Neural progenitor cell (in vitro differentiated cells): Measurements from ENCODE around the gene C2orf76. TPM values are rescaled to one million over a fixed set of nuclear protein-coding genes. Genes with fewer than 3 reads are reported as not detected.

Source experiments
- DNase-seq: peaks from one replicate; pipeline ENCODE4 v3.0.0-alpha.2; 2016; ENCODE audit warnings: low spot score
- H2AFZ ChIP-seq: fragments of 200-600 bp; sonication (generic); replicated peaks from 2 replicates; pipeline ENCODE4 v1.6.1; 2016; ENCODE audit warnings: antibody characterized with exemption
- H3F3A ChIP-seq: fragments of 200-600 bp; sonication (generic); 2 replicates; pipeline ENCODE4 v1.6.1; 2016; ENCODE audit warnings: antibody characterized with exemption, low read depth
- H3K27ac ChIP-seq: fragments of 200-600 bp; sonication (generic); 2 replicates; pipeline ENCODE4 v1.5.1; 2016; ENCODE audit warnings: mild to moderate bottlenecking
- H3K27me3 ChIP-seq: fragments of 200-600 bp; sonication (generic); 2 replicates; pipeline ENCODE4 v1.6.1; 2016; ENCODE audit warnings: mild to moderate bottlenecking, moderate library complexity
- H3K36me3 ChIP-seq: fragments of 200-600 bp; sonication (generic); 2 replicates; pipeline ENCODE4 v1.5.1; 2016
- H3K4me1 ChIP-seq: fragments of 200-600 bp; sonication (generic); 2 replicates; pipeline ENCODE4 v1.6.1; 2016; ENCODE audit warnings: mixed run types
- H3K4me2 ChIP-seq: fragments of 200-600 bp; sonication (generic); 2 replicates; pipeline ENCODE4 v1.6.1; 2016
- H3K4me3 ChIP-seq: fragments of 200-600 bp; sonication (generic); 2 replicates; pipeline ENCODE4 v1.5.1; 2016
- H3K79me2 ChIP-seq: fragments of 200-600 bp; sonication (generic); 2 replicates; pipeline ENCODE4 v1.6.1; 2016; ENCODE audit warnings: low read depth
- H3K9ac ChIP-seq: fragments of 200-600 bp; sonication (generic); 2 replicates; pipeline ENCODE4 v1.6.1; 2016
- H3K9me3 ChIP-seq: fragments of 200-600 bp; sonication (generic); 2 replicates; pipeline ENCODE4 v1.5.1; 2016; ENCODE audit warnings: low read depth
- H4K20me1 ChIP-seq: fragments of 200-600 bp; sonication (generic); 2 replicates; pipeline ENCODE4 v1.6.1; 2016; ENCODE audit warnings: low read depth
- H3K27ac Mint-ChIP-seq: 3 replicates; pipeline ENCODE4 v1.8.0; 2021; ENCODE audit warnings: mixed read lengths
- H3K27me3 Mint-ChIP-seq: 2 replicates; pipeline ENCODE4 v1.8.0; 2022; ENCODE audit warnings: low read depth, mild to moderate bottlenecking, inconsistent platforms, moderate library complexity, mixed read lengths; ENCODE audit not compliant: insufficient read depth
- H3K36me3 Mint-ChIP-seq: 3 replicates; pipeline ENCODE4 v1.8.0; 2021; ENCODE audit warnings: mixed read lengths
- H3K4me1 Mint-ChIP-seq: 3 replicates; pipeline ENCODE4 v1.8.0; 2021; ENCODE audit warnings: mixed read lengths
- H3K4me3 Mint-ChIP-seq: 3 replicates; pipeline ENCODE4 v1.8.0; 2021; ENCODE audit warnings: mild to moderate bottlenecking, moderate library complexity, mixed read lengths
- H3K9me3 Mint-ChIP-seq: 3 replicates; pipeline ENCODE4 v1.8.0; 2020; ENCODE audit warnings: mixed read lengths
- EZH2 ChIP-seq: fragments of 200-600 bp; sonication (generic); IDR thresholded peaks from 2 replicates; pipeline ENCODE4 v1.6.1; 2017; ENCODE audit warnings: antibody characterized with exemption, mild to moderate bottlenecking, moderate library complexity
- EZH2phosphoT487 ChIP-seq: fragments of 200-600 bp; sonication (generic); IDR thresholded peaks from 2 replicates; pipeline ENCODE4 v1.6.1; 2017; ENCODE audit warnings: antibody characterized with exemption
- total RNA-seq: library from RNA; depleted of rRNA; stranded (reverse); fragments of >200 nt; gene quantifications from 2 replicates; pipeline ENCODE4 v1.2.3, GENCODE V29; 2015; ENCODE audit warnings: low replicate concordance
- TF ChIP-seq, protein P1 (sequence below): fragments of 200-600 bp; sonication (generic); IDR thresholded peaks from 2 replicates; pipeline ENCODE4 v1.5.1; 2017; ENCODE audit warnings: antibody characterized with exemption, mild to moderate bottlenecking

The C2orf76 gene
- total RNA-seq, 1 donor from 2014 or later: 16.8 TPM

GRCh38 chr2:119332953-119333352, 33.7 kb downstream of the C2orf76 start:
- no peaks in the 10 kb centered on the region for H3K4me1 Mint-ChIP-seq

DNA sequence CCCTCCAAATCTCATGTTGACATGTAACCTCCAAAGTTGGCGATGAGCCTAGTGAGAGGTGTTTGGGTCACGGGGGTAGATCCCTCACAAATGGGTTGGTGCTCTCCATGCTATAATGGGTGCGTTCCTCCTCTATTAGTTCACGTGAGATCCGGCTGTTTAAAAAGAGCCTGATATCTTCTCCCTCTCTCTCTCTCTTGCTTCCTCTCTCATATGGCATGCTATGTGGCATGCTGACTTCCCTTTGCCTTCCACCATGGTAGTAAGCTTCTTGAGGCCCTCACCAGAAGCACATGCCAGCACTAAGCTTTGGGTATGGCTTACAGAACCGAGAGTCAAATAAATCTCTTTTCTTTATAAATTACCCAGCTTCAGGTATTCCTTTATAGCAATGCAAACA, 39.2 kb downstream of the C2orf76 start:
- Mint-ChIP-seq H3K4me1 (no peaks in the 10 kb centered on the region), H3K9me3 (no peaks in the 10 kb centered on the region), H3K36me3 (no peaks in the 10 kb centered on the region), H3K27me3 (peaks cover 3% of the 10 kb centered on the region), H3K27ac (no peak overlapping the region), H3K4me3 (no peak overlapping the region)
- H3K9ac ChIP-seq: no peak overlapping the region
- no peak overlapping the region for H2AFZ ChIP-seq
- no peaks in the 10 kb centered on the region for H3K9me3 ChIP-seq
- TF ChIP-seq EZH2phosphoT487 (no peak), EZH2 (no peak)
- TF ChIP-seq, protein P1, sequence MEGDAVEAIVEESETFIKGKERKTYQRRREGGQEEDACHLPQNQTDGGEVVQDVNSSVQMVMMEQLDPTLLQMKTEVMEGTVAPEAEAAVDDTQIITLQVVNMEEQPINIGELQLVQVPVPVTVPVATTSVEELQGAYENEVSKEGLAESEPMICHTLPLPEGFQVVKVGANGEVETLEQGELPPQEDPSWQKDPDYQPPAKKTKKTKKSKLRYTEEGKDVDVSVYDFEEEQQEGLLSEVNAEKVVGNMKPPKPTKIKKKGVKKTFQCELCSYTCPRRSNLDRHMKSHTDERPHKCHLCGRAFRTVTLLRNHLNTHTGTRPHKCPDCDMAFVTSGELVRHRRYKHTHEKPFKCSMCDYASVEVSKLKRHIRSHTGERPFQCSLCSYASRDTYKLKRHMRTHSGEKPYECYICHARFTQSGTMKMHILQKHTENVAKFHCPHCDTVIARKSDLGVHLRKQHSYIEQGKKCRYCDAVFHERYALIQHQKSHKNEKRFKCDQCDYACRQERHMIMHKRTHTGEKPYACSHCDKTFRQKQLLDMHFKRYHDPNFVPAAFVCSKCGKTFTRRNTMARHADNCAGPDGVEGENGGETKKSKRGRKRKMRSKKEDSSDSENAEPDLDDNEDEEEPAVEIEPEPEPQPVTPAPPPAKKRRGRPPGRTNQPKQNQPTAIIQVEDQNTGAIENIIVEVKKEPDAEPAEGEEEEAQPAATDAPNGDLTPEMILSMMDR: no peak
- no peaks in the 10 kb centered on the region for H3K27me3 ChIP-seq
- DNase-seq: no peak
- no peaks in the 10 kb centered on the region for H4K20me1 ChIP-seq
- H3K4me3 ChIP-seq: no peak overlapping the region
- H3K27ac ChIP-seq: no peak overlapping the region
- no peak overlapping the region for H3K4me2 ChIP-seq
- H3F3A ChIP-seq: no peaks in the 10 kb centered on the region
- no peaks in the 10 kb centered on the region for H3K79me2 ChIP-seq
- no peaks in the 10 kb centered on the region for H3K36me3 ChIP-seq
- H3K4me1 ChIP-seq: no peaks in the 10 kb centered on the region

More at GRCh38 chr2:119332953-119333352, 33.7 kb downstream of the C2orf76 start:
- no peaks in the 10 kb centered on the region for H4K20me1 ChIP-seq
- no peaks in the 10 kb centered on the region for H3K36me3 Mint-ChIP-seq
- TF ChIP-seq, protein P1: no peak
- no peak for TF ChIP-seq EZH2
- TF ChIP-seq EZH2phosphoT487: no peak
- H2AFZ ChIP-seq: no peak overlapping the region
- no peaks in the 10 kb centered on the region for H3K27me3 ChIP-seq
- H3K9me3 ChIP-seq: no peaks in the 10 kb centered on the region
- H3K4me3 Mint-ChIP-seq: no peak overlapping the region
- H3K4me1 ChIP-seq: peaks cover 2% of the 10 kb centered on the region
- peaks cover 3% of the 10 kb centered on the region for H3K27me3 Mint-ChIP-seq
- no peaks in the 10 kb centered on the region for H3K79me2 ChIP-seq
- H3K4me2 ChIP-seq: no peak overlapping the region
- no peaks in the 10 kb centered on the region for H3K9me3 Mint-ChIP-seq
- no peak overlapping the region for H3K27ac ChIP-seq
- H3K27ac Mint-ChIP-seq: no peak overlapping the region
- H3K9ac ChIP-seq: no peak overlapping the region
- no peak overlapping the region for H3K4me3 ChIP-seq
- no peak for DNase-seq
- no peaks in the 10 kb centered on the region for H3F3A ChIP-seq
- H3K36me3 ChIP-seq: no peaks in the 10 kb centered on the region

- Histone ChIP-seq H3K4me3 (no peak overlapping the region), H3F3A (no peaks in the 10 kb centered on the region), H3K27me3 (no peaks in the 10 kb centered on the region), H2AFZ (no peak overlapping the region), H3K9ac (no peak overlapping the region), H3K27ac (no peak overlapping the region), H3K9me3 (no peaks in the 10 kb centered on the region), H3K4me1 (no peaks in the 10 kb centered on the region), H3K79me2 (no peaks in the 10 kb centered on the region), H3K36me3 (no peaks in the 10 kb centered on the region), H3K4me2 (no peak overlapping the region), H4K20me1 (no peaks in the 10 kb centered on the region)
- no peak for DNase-seq
- H3K9me3 Mint-ChIP-seq: no peaks in the 10 kb centered on the region
- H3K27ac Mint-ChIP-seq: no peak overlapping the region
- TF ChIP-seq EZH2phosphoT487: no peak
- TF ChIP-seq EZH2: no peak
- TF ChIP-seq, protein P1: no peak
- no peaks in the 10 kb centered on the region for H3K36me3 Mint-ChIP-seq
- H3K27me3 Mint-ChIP-seq: peaks cover 3% of the 10 kb centered on the region
- H3K4me1 Mint-ChIP-seq: no peaks in the 10 kb centered on the region
- no peak overlapping the region for H3K4me3 Mint-ChIP-seq
Measured at GRCh38 chr2:119326938-119327337, 39.7 kb downstream of the C2orf76 start.
